Activated CD4-positive, alpha-beta T cell treated with anti-CD3 and anti-CD28 coated beads for 24 hours (primary cell): Measurements from ENCODE around the gene APMAP.
"Not testable (repeated sequence)": the region's sequence is repeated elsewhere in the genome, so short reads cannot be mapped to it uniquely, and the experiment has no call there.

Experiments used
- DNase-seq, 2 donors: peaks; one replicate each; pipeline ENCODE4 v3.0.0-alpha.2; 2020; ENCODE audit warnings: low read depth in 2 of 2

APMAP gene

GRCh38 chr20:25006431-25007167 is 14.0 kb upstream of the APMAP start:
- no peak for DNase-seq

GRCh38 chr20:25005661-25006060 is 13.1 kb upstream of the APMAP start:
- no peak for DNase-seq

GRCh38 chr20:25005220-25005619 is 12.7 kb upstream of the APMAP start:
- no peak for DNase-seq

- no peak for DNase-seq
These were observed 10.5 kb upstream of the APMAP start for GRCh38 chr20:25003002-25003401.

- not testable (repeated sequence) for DNase-seq
These were observed 8.8 kb upstream of the APMAP start for GRCh38 chr20:25001323-25001722.

GRCh38 chr20:25000268-25000801 is 7.8 kb upstream of the APMAP start:
- DNase-seq, result no peak

- DNase-seq, result no peak
These were observed 7.0 kb upstream of the APMAP start for GRCh38 chr20:24999568-24999967.

GRCh38 chr20:24998631-24999445 is 6.3 kb upstream of the APMAP start:
- DNase-seq, result no peak

GRCh38 chr20:24998121-24998520 is 5.6 kb upstream of the APMAP start:
- DNase-seq, result no peak

GRCh38 chr20:24996449-24997377 is 4.2 kb upstream of the APMAP start:
- no peak for DNase-seq

- no peak for DNase-seq
These were observed 3.3 kb upstream of the APMAP start for GRCh38 chr20:24995741-24996448.

- peak; percentile 72 to 76 for DNase-seq
These were observed 2.2 kb upstream of the APMAP start for GRCh38 chr20:24994470-24995368.

- DNase-seq, result no peak
These were observed 1.6 kb upstream of the APMAP start for GRCh38 chr20:24994186-24994465.

- no peak for DNase-seq
These were observed 1.0 kb upstream of the APMAP start for GRCh38 chr20:24993337-24994185.

GRCh38 chr20:24991897-24992486 is 559 bp downstream of the APMAP start:
- peak in 1 of 2 donors; percentile 17 for DNase-seq

- no peak for DNase-seq
These were observed 1.7 kb downstream of the APMAP start for GRCh38 chr20:24990810-24991252.

- no peak for DNase-seq
These were observed 3.4 kb downstream of the APMAP start for GRCh38 chr20:24989162-24989561.

GRCh38 chr20:24987873-24988835 is 4.4 kb downstream of the APMAP start:
- no peak for DNase-seq
